HG03378 (cell line): ENCODE data around the gene CLEC18A.
"Not testable (repeated sequence)": the region's sequence is repeated elsewhere in the genome, so short reads cannot be mapped to it uniquely, and the experiment has no call there.

Source experiments
- ATAC-seq: cut with Tn5 transposase; IDR thresholded peaks from one replicate; pipeline ENCODE4 v1.9.1; 2021; ENCODE audit warnings: mild to moderate bottlenecking, moderate library complexity; ENCODE audit not compliant: unreplicated experiment

Gene CLEC18A

DNA sequence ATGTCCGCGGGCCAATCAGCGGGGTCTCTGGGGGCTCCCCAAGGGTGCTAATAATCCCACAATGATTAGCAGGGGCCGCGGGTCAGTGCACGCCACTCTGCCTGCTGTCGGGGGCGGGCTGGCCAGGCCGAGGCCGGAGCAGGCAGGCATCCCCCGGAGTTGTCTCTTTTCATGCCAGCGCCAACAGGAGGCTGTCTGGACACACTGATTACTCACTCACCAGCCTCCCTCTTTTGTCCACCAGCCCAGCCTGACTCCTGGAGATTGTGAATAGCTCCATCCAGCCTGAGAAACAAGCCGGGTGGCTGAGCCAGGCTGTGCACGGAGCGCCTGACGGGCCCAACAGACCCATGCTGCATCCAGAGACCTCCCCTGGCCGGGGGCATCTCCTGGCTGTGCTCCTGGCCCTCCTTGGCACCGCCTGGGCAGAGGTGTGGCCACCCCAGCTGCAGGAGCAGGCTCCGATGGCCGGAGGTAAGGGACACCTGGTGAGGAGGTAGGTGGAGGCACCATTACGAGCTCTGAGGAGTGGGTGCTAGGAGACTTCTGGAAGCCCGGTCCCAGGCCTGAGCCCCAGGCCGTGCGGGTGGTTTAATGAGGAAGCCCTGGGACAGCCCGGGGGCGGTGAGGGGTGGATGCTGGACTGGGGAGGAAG, at the start of gene CLEC18A:
TSS of gene CLEC18A (plus strand) at position 318 of the 655 bp plus-strand sequence. CDS start at position 351, 33 bp downstream.
- not testable (repeated sequence) for ATAC-seq

DNA sequence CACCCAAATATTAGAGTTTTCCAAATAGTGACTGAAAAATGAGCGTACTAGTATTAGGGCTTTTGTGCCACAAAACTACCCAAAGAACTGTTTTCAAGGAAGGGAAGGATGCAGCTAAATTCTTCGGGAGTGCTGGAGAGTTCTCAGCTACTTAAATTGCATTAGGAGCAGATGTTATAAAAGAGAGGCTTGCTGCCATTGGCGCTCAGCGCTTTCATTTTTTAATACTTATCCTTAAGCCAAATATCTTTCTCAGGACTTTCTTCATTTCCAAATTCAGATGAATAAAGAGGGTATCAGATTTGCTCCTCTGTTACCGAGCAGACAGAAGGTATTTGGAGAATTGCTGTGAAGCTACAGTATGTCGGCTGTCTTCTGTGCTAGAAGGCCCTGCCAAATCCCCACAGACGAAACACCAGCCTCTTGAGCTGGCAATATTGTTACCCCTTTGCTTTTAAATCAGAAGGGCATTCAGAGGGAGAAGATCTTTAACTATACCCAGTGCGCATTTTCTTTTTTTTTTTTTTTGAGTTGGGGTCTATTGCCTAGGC, 47.2 kb upstream of the CLEC18A start:
- ATAC-seq: no peak

DNA sequence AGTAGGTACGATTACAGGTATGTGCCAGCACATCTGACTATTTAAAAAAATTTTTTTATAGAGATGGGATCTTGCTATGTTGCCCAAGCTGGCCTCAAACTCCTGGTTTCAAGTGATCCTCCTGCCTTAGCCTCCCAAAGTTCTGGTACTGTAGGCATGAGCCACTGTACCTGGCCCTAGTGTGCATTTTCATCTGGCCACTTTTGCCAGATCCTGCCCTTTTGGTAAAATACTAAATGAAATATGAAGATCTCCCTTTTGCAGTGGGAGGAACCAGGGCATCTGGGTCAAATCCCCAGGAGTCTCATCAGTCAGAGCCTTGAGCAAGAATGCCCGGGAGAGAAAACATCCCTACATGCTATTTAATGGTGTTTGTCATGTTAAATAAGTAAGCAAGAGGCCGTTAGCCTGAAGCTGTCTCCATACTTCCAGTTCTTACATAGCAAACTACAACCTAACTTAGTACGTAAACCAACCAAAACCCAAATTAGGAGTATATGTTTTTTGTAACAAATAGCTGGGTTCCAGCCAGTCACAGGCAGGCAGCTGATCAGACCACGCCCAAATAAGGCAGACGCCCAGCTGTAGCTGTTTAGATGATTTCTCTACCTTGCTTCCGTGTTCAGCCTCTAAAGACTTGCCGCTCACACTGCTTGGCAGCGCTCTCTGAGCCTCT, 46.5 kb upstream of the CLEC18A start:
- ATAC-seq: no peak

DNA sequence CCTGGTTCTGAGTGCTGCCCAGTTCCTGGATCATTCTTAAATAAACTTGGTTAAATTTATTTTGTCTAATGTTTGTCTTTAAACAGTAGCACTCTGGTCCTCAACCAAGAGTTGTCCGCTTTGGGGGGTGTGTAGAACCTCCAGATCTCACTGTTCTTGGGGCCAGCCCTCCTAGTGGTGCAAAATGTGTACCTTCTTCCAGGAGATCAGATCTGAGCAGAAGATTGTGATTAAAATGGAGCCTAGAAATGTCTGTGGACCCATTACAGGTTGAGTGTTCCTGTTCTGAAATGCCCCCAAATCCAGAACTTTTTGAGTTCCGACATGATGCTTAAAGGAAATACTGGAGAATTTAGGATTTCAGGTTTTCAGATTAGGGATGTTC, 46.0 kb upstream of the CLEC18A start:
- ATAC-seq: no peak

DNA sequence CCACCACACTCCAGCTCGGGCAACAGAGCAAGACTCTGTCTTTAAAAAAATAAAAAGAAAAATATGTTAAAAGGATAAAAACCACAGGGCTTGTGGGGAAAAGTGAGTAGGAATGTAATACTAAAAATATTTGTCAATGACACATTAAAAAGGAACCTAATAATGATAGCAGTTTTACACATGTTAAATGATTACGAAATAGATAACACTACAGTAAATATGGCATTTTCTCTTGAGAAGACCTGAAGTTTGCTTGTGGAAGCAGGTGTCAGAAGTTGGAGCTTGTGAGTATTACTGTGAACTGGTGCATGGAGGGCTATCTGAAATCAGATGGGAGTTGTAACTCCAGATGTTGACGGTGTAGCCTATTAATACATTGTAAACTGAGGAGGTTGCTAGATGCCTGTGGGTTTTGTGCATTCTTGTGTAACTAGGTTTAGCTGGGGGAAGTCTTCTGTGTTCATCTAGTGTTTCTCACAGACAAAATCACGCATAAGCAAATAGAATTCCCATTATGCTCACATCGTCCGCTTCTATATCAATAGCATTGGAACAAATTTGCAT, 44.2 kb upstream of the CLEC18A start:
- ATAC-seq: no peak

DNA sequence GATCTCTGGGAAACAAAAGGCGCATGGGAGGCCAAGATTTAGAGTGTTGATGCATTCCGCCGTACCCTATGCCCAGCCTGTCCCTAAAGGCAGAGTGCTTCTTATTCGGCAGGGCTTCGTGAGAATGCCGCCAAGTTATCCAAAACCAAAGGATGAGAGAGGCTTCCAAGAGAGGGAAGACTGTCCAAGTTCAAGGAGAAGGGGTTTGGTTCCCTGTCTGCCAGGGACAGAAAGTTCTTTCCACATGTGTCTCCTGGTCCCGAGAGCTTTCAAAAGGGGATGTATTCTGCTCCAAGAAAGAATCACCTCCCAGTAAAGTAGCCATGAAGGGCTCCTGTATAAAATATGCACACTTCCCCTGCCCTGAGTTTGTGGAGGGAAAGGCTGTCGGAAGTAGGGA, 42.1 kb upstream of the CLEC18A start:
- no peak for ATAC-seq

DNA sequence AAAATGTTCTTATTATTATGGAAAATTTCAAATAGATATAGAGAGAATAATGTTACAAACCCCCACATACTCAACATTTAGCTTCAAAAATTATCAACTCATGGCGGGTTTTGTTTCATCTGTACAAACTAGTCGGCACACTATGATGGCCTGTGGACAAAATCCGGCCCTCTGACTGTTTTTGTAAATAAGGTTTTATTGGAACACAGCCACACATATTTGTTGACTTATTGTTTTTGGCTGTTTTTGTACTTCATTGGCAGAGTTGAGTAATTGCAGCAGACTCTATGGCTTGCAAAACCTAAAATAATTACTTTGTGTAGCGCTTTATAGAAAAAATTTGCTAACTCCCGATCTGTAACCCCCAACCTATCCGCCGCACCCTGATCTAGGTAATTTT, 41.4 kb upstream of the CLEC18A start:
- ATAC-seq: no peak

DNA sequence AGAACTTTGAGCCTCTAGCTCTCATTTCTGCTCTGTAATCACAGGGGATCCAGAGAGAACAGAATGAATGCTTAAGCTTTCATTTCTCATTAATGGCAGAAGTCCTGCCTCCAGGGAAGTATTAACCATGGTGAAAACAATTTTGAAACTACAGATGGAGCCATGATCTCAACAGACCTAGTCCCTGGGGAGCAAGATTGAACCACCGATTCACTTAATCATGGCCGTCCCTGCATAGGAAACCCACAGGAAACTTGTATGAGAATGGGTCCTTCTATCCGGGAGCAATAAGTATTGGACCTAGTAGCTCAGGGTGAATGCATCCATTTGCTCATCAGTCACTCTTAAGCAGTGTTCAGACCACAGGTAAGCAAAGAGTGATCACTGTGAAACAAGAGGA, 40.2 kb upstream of the CLEC18A start:
- no peak for ATAC-seq

DNA sequence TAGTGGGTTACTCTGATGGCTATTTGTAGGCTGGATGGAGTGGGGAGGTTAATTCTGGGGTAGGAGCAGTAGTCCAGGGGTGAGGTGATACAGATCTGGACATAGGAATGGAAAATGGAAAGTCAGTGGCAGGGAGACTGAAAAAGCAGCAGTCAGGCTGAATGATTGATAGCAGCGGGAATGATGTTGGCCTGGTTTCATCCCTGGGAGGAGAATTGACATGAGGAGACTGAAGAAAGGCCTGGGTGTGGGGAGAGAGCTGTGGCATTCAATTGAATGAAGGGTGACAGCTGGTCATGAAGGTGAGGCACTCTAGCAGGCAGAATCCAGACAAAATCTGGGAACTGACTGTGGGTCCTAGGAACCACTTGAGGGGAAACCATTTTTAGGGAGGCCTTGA, 34.7 kb upstream of the CLEC18A start:
- no peak for ATAC-seq

DNA sequence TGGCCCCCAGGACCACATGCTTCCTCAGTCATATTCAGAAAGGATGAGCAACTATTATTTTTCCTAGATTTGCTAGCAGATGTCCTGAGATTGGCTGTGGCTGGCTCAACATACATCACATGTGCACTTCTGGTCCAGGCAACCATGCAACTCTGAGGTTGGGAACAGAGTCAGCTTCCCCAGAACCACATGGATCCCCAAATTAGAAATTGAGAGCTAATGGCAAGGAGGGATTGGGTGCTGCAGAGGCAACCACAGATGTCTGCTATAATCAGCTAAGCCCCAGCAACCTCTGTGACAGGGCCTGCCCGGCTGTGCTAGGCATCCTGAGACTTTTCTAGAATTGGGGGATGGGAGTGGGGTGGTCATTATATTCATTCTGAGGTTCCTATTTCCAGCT, 33.8 kb upstream of the CLEC18A start:
- no peak for ATAC-seq

DNA sequence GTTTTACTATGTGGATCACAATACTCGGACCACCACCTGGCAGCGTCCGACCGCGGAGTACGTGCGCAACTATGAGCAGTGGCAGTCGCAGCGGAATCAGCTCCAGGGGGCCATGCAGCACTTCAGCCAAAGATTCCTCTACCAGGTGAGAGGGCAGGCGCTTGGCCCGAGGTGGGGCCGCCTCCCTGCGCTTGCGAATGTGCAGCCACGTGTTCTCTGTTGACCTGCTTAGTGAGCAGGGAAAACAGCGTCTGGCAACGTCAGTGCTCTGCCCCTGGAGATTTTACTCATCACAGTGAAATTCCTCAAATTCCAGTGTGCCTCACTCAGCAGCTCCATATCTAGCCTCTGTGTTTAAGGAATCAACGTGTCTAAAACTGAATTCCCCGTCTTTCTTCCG, 33.4 kb upstream of the CLEC18A start:
- no peak for ATAC-seq

DNA sequence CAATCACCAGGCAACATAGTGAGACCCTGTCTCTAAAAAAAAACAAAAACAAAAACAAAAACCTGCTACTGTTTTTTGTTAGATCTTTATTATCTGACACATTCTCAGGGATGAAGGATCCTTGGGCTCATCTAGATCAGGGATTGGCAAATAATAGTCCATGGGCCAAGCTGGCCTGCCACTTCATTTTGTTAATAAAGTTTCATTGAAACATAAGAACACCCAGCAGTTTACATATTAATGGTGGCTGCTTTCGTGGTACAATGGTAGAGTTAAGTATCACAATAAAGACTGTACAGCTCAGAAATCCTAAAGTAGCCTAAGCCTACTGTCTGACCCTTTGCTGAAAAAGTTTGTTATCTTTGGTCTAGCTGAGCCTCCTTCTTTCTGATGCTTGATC, 32.9 kb upstream of the CLEC18A start:
- no peak for ATAC-seq

DNA sequence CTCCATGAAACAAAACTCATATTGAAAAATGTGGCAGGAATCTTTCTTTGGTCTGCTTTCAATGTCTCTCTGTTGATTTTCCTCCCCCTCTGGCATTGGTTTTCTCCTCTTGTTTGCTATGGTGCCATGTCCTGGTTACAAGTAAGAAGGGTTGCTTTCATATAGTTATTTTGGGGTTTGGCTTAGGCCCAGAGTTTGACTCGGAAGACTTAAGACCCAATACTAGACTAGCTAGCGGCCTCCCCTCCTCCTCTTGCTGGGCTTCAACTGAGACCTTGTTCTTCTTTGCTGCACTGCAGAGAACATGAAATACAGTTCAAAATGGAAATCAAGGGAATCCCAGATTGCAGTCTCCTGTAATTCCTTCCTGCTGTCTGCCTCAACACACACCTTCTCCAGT, 30.0 kb upstream of the CLEC18A start:
- ATAC-seq: no peak

DNA sequence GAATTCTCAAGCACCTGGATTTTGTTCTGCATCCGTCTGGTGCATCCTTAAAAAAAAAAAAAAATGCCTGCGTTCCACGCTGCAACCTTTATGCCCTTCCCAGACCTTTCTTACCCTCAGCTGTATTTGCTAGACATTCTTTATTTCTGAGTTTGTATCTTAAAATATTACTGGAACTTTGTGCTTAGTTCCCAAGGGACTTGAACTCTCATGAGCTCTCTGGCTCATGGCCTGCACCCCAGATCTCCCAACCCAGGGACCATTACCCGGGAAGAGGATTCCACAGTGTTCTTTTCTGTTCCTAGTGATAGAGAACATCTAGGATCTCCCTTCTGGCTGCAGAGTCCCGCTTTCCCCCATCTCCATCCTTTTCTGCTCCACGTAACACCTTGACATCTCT, 28.9 kb upstream of the CLEC18A start:
- ATAC-seq: no peak

DNA sequence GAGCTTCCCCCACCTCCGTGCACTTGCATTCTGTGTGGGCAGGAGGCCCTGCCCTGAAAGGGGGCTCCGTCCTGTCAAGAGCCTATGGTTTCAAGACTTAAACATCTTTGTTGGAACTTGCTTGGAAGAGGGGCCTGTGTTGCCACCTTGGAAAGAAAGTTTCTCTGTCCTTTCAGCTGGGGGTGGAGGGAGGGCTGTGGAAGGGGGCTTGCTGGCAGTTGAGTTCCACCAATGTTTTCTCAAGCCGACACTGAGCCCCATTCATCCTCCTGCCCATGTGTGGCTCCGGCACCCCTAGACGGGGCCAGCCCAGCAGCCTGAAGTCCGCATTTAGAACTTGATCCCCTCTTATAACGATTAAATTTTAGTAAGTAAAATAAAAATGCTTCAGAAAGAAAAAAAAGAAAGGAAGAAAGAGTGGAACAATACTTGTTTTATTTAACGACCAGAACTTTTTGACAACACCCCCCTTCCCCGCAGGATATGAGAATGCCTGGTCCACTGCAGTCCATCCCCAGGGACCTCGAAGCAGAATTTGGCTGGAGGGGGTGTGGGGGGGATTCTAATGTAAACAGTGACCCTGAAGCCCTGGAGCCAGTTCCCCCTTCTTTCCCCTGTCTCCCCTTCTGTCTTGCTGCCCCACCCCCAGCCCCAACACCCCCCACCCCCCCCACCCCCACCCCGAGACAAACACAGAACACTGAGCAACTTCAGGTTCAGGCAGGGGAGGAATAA, 26.9 kb upstream of the CLEC18A start:
- ATAC-seq: no peak

DNA sequence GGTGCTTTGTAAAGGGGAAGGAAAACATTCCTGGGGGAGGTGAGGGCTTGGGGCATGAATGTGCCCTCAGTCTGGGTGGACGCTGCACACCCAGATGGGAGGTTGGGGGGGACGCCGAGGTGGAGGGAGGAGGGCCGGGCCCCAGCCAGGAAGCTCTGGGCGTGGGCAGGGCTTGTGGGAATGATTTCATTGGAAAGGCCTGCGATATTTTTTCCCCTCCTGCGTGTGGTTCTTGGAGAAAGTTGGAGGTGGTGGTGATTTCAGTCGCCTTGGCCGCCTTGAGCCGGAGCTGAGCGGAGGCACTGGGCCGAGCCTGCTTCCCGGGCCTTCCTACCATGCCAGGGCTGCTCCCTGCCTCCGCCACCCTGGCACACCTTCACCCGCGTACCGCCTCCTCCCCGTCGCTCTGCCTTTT, 26.4 kb upstream of the CLEC18A start:
- no peak for ATAC-seq

DNA sequence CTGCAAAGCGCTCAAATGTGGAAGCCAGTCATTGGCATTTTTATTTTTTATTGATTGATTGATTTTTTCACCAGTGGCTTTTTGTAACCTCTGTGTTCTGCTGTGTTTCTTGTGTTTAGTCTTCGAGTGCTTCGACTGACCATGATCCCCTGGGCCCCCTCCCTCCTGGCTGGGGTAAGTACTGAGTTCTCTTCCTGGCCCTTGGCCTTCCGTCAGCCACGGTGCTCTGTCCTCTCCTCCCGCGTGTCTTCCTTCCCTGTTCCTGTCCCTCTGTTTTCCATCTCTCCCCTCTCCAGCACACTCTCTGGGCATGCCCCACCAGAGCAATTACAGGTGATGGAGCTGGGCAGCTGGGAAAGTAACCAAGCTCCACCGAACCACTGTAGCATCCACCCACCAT, 25.8 kb upstream of the CLEC18A start:
- ATAC-seq: no peak

DNA sequence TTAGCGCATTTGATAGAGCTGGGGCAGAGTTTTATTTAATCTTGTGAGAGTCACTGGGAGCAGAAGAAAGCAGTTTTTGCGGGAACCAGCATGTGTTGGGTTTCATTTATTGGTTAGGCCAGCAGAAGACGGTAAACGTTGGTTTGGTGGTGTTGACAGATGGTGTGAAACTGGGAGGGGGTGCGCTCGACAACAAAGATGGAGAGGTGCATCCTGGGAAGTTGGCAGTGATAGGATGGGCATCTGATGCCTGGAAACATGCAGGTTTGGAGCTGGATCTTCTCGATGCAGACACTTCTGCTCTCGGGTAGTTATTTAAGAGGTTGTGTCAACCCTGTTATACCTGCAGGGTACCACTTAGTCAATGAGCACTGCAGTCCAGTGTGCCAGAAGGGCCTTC, 24.9 kb upstream of the CLEC18A start:
- ATAC-seq: no peak

DNA sequence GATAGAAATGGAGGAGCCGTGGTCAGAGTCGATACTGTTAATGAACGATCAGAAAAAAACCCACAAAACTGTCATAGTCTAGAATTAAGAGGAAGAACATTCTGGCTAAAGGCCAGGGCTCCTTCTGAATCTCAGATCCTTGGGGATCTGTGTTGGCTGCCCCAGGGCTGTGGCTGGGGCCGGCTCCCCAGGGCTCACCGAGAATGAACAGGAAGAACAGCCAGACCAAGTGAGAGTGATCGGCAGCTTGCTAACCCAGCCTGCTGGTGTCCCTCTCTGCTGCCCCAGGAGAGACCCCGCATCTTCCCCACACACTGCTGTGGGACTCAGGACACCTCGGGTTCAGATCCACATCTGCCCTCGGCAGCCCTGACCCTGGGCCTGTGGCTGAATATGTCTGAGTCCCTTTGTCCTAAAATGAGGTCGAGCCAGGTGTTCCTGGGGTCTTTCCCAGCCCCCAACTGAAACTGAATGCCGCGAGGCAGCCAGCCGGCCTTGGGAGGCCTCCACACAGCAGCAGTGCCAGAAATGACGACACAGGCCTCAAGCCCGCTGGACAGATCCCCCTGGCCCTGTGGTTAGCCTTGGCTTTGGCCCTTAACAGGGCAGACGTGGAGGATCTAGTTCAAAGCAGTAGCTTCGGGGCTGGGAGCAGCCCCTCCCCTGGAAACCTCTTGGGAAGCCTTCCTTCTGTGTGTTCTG, 23.9 kb upstream of the CLEC18A start:
- ATAC-seq: no peak

DNA sequence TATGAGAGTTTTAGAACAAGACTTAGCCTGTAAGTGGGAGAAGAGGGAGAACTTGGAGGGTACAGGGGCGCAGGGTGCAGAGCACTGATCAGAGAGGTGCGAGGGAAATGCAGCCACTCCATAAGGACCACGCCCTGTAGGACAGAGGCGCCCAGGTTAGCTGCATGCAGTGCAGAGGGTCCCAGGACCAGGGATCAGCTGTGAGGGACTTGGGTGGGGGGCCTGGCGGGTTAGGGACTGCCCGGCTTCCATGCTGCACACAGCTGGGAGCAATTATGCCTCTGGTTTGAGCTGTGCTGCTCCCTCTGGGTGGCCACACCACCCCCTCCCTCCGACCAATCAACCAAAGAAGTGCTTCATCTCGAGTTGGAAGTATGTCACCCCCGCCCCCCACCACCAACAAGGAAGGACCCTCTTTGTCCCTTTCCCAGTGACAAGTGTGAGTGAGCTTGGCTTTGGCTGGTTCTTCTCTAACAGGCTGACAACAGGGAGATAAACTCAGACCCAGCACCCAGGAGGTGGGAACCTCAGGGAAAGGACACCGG, 22.2 kb upstream of the CLEC18A start:
- ATAC-seq: no peak

DNA sequence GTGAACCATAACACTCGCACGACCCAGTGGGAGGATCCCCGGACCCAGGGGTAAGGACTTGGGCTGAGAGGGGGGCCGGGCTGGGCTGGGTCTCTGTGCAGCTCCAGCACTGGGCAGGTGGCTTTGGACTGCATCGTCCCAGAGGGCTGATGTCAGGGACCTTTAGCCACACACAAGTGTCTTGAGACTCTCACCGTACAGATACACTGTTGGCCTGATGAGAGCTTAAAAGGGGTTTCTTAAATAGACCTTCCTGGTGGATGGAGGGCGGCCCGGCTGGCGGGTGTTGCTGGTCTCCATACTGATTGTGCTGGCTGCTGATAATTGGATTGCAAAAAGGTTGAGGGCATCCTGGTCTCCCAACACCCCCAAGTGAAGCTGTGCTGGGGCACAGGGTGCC, 21.7 kb upstream of the CLEC18A start:
- no peak for ATAC-seq
